Chondrocyte (in vitro differentiated cells): ENCODE measurements around the gene CLDND2. TPM values are rescaled to one million over a fixed set of nuclear protein-coding genes. Genes with fewer than 3 reads are reported as not detected.
"Not testable (repeated sequence)": the region's sequence is repeated elsewhere in the genome, so short reads cannot be mapped to it uniquely, and the experiment has no call there.

Experiments used
- DNase-seq: peaks from one replicate; pipeline ENCODE4 v3.0.0; 2021; ENCODE audit warnings: mixed read lengths, low spot score
- H3K27ac Mint-ChIP-seq: one replicate; pipeline ENCODE4 v1.8.0; 2021; ENCODE audit warnings: mild to moderate bottlenecking, moderate library complexity, mixed read lengths; ENCODE audit not compliant: unreplicated experiment
- H3K27me3 Mint-ChIP-seq: 2 replicates; pipeline ENCODE4 v1.8.0; 2021; ENCODE audit warnings: low read depth, mixed read lengths
- H3K36me3 Mint-ChIP-seq: 2 replicates; pipeline ENCODE4 v1.8.0; 2021; ENCODE audit warnings: low read depth, mixed read lengths
- H3K4me1 Mint-ChIP-seq: 2 replicates; pipeline ENCODE4 v1.8.0; 2021; ENCODE audit warnings: low read depth, mild to moderate bottlenecking, mixed read lengths
- H3K4me3 Mint-ChIP-seq: one replicate; pipeline ENCODE4 v1.8.0; 2021; ENCODE audit warnings: mild to moderate bottlenecking, moderate library complexity, mixed read lengths; ENCODE audit not compliant: unreplicated experiment
- H3K9me3 Mint-ChIP-seq: 2 replicates; pipeline ENCODE4 v1.8.0; 2021; ENCODE audit warnings: low read depth, mixed read lengths
- total RNA-seq: library from RNA; stranded (reverse); gene quantifications from 3 replicates; pipeline ENCODE4 v1.2.1, GENCODE V29; 2021
- TF ChIP-seq, protein P1 (sequence below): fragments of 200-600 bp; sonication (generic); IDR thresholded peaks from 2 replicates; pipeline ENCODE4 v1.5.0; 2021; ENCODE audit warnings: antibody characterized with exemption, mild to moderate bottlenecking, moderate library complexity

CLDND2 gene
- total RNA-seq, 1 donor from 2014 or later = not detected

DNA sequence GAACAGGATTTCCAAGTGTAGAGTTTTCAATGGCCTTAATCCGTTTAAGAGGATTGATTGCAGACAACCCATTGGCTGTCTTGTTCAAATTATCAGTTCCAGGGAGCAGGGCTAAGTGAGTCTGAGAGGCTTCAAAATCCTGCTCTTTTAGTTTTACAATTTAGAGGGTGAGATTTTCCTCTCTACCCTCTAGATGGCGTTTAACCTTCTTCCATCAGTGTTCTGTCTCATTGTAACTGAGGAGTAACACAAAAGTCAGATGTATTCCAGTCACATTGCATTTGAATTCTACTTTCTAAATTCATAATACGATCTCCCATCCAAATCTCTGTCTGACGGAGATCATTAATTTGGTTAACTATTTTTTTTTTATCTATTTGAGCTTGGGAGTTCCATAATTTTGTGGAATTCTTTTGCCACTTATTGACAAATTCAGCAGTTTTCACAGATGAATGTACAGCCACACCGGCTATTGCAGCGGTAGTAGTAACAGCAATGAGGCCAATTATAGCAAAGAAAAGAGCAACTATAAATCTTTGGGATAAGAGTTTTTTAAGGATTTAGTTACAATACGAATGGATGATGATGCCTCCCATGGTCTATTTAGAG lies 29.4 kb upstream of the CLDND2 start:
- Mint-ChIP-seq H3K27me3 (no peaks in the 10 kb centered on the region), H3K9me3 (peaks cover 15% of the 10 kb centered on the region), H3K27ac (no peak overlapping the region), H3K4me3 (no peak overlapping the region), H3K36me3 (peaks cover 3% of the 10 kb centered on the region), H3K4me1 (peaks cover 14% of the 10 kb centered on the region)
- no peak for DNase-seq
- TF ChIP-seq, protein P1, sequence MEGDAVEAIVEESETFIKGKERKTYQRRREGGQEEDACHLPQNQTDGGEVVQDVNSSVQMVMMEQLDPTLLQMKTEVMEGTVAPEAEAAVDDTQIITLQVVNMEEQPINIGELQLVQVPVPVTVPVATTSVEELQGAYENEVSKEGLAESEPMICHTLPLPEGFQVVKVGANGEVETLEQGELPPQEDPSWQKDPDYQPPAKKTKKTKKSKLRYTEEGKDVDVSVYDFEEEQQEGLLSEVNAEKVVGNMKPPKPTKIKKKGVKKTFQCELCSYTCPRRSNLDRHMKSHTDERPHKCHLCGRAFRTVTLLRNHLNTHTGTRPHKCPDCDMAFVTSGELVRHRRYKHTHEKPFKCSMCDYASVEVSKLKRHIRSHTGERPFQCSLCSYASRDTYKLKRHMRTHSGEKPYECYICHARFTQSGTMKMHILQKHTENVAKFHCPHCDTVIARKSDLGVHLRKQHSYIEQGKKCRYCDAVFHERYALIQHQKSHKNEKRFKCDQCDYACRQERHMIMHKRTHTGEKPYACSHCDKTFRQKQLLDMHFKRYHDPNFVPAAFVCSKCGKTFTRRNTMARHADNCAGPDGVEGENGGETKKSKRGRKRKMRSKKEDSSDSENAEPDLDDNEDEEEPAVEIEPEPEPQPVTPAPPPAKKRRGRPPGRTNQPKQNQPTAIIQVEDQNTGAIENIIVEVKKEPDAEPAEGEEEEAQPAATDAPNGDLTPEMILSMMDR = peak; percentile 77

- peaks cover 14% of the 10 kb centered on the region for H3K4me1 Mint-ChIP-seq
- H3K27me3 Mint-ChIP-seq, H3K27ac Mint-ChIP-seq, H3K36me3 Mint-ChIP-seq, H3K9me3 Mint-ChIP-seq, DNase-seq, H3K4me3 Mint-ChIP-seq: not testable (repeated sequence)
These were observed 28.6 kb upstream of the CLDND2 start for GRCh38 chr19:51397453-51397852.

GRCh38 chr19:51396175-51396574 lies 27.4 kb upstream of the CLDND2 start:
- TF ChIP-seq, protein P1 = no peak
- no peaks in the 10 kb centered on the region for H3K36me3 Mint-ChIP-seq

GRCh38 chr19:51394050-51394836 lies 25.4 kb upstream of the CLDND2 start:
- H3K36me3 Mint-ChIP-seq = no peaks in the 10 kb centered on the region
- DNase-seq = no peak
- TF ChIP-seq, protein P1 = peak; percentile 55
- peak overlapping the region; percentile 69 for H3K27ac Mint-ChIP-seq
- H3K27me3 Mint-ChIP-seq = no peaks in the 10 kb centered on the region
- H3K4me3 Mint-ChIP-seq = peak overlapping the region; percentile 68
- no peaks in the 10 kb centered on the region for H3K9me3 Mint-ChIP-seq
- peaks cover 14% of the 10 kb centered on the region for H3K4me1 Mint-ChIP-seq

More at GRCh38 chr19:51396175-51396574, 27.4 kb upstream of the CLDND2 start:
- no peaks in the 10 kb centered on the region for H3K27me3 Mint-ChIP-seq
- DNase-seq = no peak
- H3K9me3 Mint-ChIP-seq = no peaks in the 10 kb centered on the region
- peaks cover 14% of the 10 kb centered on the region for H3K4me1 Mint-ChIP-seq
- no peak overlapping the region for H3K27ac Mint-ChIP-seq
- no peak overlapping the region for H3K4me3 Mint-ChIP-seq

DNA sequence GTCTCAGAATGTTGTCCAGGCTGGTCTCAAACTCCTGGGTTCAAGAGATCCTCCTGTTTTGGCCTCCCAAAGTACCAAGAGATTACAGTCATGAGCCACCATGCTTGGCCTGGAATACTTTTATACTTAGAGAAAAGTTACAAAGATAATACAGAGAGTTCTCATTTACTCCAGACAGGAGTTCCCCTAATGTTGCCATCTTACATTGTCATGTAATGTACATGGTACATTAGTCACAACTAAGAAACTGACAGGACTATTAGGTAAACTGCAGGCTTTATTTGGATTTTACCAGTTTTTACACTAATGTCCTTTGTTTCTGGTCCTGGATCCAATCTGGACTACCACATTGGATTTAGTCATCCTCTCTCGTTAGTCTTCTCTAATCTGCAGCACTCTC lies 23.9 kb upstream of the CLDND2 start:
- Mint-ChIP-seq H3K9me3 (no peaks in the 10 kb centered on the region), H3K4me1 (peaks cover 14% of the 10 kb centered on the region), H3K27ac (no peak overlapping the region), H3K4me3 (no peak overlapping the region), H3K27me3 (no peaks in the 10 kb centered on the region), H3K36me3 (no peaks in the 10 kb centered on the region)
- DNase-seq = no peak
- TF ChIP-seq, protein P1 = no peak
